Activated CD8-positive, alpha-beta T cell treated with anti-CD3 and anti-CD28 coated beads, Interleukin-2, amount 10 ng/mL, durations not matched to agents 7 days and 5 days (primary cell): ENCODE measurements around the gene RFESD. TPM values are rescaled to one million over a fixed set of nuclear protein-coding genes. Genes with fewer than 3 reads are reported as not detected.

Experiments
- ATAC-seq: fragments of 150-1000 bp; cut with Tn5 transposase; one replicate; pipeline ENCODE4 v1.10.0; 2021; ENCODE audit warnings: moderate library complexity
- CTCF ChIA-PET: fragments of 350-600 bp; sonication (Branson Sonifier 250); formaldehyde crosslinking; loops from one replicate; lab custom pipeline; 2021; ENCODE audit warnings: antibody characterized with exemption; lab: Charles Lee
- POLR2A ChIA-PET: fragments of 350-600 bp; sonication (Branson Sonifier 250); formaldehyde crosslinking; loops from one replicate; lab custom pipeline; 2021; ENCODE audit warnings: antibody characterized with exemption; lab: Charles Lee
- DNase-seq: peaks from one replicate; pipeline ENCODE4 v3.0.0-alpha.2; 2020
- H3K27ac Mint-ChIP-seq: one replicate; pipeline ENCODE4 v1.8.0; 2021; ENCODE audit warnings: mild to moderate bottlenecking, mixed read lengths
- H3K27me3 Mint-ChIP-seq: one replicate; pipeline ENCODE4 v1.8.0; 2021; ENCODE audit warnings: low read depth, mixed read lengths
- H3K36me3 Mint-ChIP-seq: one replicate; pipeline ENCODE4 v1.8.0; 2021; ENCODE audit warnings: low read depth, mixed read lengths
- H3K4me1 Mint-ChIP-seq: one replicate; pipeline ENCODE4 v1.8.0; 2021; ENCODE audit warnings: low read depth, mixed read lengths
- H3K4me3 Mint-ChIP-seq: one replicate; pipeline ENCODE4 v1.8.0; 2021; ENCODE audit warnings: mild to moderate bottlenecking, mixed read lengths
- H3K9me3 Mint-ChIP-seq: one replicate; pipeline ENCODE4 v1.8.0; 2022; ENCODE audit warnings: mixed read lengths; ENCODE audit not compliant: insufficient read depth
- total RNA-seq, 2 experiments: library from RNA; stranded (reverse); gene quantifications; one replicate each; pipeline ENCODE4 v1.2.3, GENCODE V29; 2021

Gene RFESD
- total RNA-seq, 2 experiments from 2014 or later = 4.9 to 5.1 TPM

DNA sequence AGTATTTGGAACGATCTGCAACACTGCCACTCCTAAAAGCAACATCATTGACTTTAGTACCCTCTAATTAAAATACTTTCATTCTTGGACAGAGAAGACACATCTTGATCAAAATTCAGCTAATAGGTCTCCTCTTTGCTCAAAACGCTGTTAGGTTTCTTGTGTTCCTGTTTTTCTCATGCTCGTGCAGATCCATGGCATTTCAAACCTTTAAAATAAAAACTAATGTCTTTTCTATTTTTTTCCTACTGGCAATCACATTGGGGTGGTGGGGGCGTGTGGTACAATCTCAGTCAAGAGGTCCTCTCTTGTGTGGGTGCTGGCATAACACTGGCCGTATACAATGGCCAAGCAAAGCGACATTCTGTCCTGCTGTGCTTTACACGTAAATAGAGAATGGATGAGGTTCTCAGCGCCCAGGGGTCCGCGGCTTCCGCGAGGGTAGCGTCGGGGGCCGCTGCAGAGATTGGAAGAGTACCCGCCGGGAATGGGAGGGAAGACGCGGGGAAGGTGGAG lies 27.0 kb upstream of the RFESD start:
- peak overlapping the region; percentile 74 for H3K27ac Mint-ChIP-seq
- H3K27me3 Mint-ChIP-seq = no peaks in the 10 kb centered on the region
- peak overlapping the region; percentile 85 for H3K4me3 Mint-ChIP-seq
- CTCF ChIA-PET = interaction anchor here (1.5 kb wide), 1 partner anchor 12 kb away, joined by 6 read pairs; no protein-coding TSS in a partner anchor
- POLR2A ChIA-PET = no interaction called here
- no peak for ATAC-seq
- H3K4me1 Mint-ChIP-seq = peaks cover 51% of the 10 kb centered on the region
- peaks cover 13% of the 10 kb centered on the region for H3K36me3 Mint-ChIP-seq
- DNase-seq = no peak
- peaks cover 4% of the 10 kb centered on the region for H3K9me3 Mint-ChIP-seq

DNA sequence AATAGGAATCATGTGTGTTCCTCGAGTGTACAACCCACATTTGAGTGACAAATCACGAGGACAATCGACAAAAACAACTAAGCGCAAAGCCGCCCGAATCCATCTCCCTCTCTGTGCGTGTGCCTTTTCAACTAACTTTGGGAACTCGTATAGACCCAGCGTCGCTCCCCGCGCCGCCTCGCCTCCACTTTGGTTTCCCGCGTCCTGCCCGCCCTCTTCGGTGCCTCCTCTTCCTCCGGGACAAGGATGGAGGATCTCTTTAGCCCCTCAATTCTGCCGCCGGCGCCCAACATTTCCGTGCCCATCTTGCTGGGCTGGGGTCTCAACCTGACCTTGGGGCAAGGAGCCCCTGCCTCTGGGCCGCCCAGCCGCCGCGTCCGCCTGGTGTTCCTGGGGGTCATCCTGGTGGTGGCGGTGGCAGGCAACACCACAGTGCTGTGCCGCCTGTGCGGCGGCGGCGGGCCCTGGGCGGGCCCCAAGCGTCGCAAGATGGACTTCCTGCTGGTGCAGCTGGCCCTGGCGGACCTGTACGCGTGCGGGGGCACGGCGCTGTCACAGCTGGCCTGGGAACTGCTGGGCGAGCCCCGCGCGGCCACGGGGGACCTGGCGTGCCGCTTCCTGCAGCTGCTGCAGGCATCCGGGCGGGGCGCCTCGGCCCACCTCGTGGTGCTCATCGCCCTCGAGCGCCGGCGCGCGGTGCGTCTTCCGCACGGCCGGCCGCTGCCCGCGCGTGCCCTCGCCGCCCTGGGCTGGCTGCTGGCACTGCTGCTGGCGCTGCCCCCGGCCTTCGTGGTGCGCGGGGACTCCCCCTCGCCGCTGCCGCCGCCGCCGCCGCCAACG lies 26.3 kb upstream of the RFESD start, which contains the start of gene GPR150:
GPR150 (plus strand) TSS at position 58 of the 840 bp plus-strand sequence; CDS start at position 247, 189 bp downstream.
- ATAC-seq = peak; percentile 74
- H3K4me3 Mint-ChIP-seq = peak within 1 kb of the TSS; percentile 85
- peaks cover 9% of the 10 kb centered on the region for H3K36me3 Mint-ChIP-seq
- ChIA-PET CTCF (interaction anchor here (1.2 to 1.5 kb wide), 2 partner anchors 12 to 25 kb away, joined by 3 to 6 read pairs; no protein-coding TSS in a partner anchor), POLR2A (interaction anchor here (4.0 kb wide), 1 partner anchor 11 kb away, joined by 17 read pairs; no protein-coding TSS in a partner anchor)
- peak within 1 kb of the TSS; percentile 74 for H3K27ac Mint-ChIP-seq
- peaks cover 47% of the 10 kb centered on the region for H3K4me1 Mint-ChIP-seq
- peak; percentile 76 for DNase-seq
- no peaks in the 10 kb centered on the region for H3K9me3 Mint-ChIP-seq
- no peaks in the 10 kb centered on the region for H3K27me3 Mint-ChIP-seq

DNA sequence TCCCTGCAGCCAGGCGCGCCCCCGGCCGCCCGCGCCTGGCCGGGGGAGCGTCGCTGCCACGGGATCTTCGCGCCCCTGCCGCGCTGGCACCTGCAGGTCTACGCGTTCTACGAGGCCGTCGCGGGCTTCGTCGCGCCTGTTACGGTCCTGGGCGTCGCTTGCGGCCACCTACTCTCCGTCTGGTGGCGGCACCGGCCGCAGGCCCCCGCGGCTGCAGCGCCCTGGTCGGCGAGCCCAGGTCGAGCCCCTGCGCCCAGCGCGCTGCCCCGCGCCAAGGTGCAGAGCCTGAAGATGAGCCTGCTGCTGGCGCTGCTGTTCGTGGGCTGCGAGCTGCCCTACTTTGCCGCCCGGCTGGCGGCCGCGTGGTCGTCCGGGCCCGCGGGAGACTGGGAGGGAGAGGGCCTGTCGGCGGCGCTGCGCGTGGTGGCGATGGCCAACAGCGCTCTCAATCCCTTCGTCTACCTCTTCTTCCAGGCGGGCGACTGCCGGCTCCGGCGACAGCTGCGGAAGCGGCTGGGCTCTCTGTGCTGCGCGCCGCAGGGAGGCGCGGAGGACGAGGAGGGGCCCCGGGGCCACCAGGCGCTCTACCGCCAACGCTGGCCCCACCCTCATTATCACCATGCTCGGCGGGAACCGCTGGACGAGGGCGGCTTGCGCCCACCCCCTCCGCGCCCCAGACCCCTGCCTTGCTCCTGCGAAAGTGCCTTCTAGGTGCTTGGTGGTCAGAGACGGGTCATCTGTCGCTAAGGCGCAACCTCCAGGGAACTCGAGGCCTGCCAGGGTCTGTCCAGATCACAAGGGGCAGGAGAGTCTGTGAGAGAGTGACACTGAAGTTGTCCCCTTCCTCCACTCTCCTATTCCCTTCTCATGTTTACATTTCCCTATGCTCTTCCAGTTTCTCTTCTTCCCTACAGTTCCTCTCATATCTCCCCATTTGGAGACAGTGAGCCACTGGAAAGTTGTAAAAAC lies 25.4 kb upstream of the RFESD start:
- peak overlapping the region; percentile 86 for H3K27ac Mint-ChIP-seq
- DNase-seq (peak; percentile 53), ATAC-seq (peak; percentile 69)
- H3K4me1 Mint-ChIP-seq = peaks cover 47% of the 10 kb centered on the region
- H3K36me3 Mint-ChIP-seq = peaks cover 7% of the 10 kb centered on the region
- H3K27me3 Mint-ChIP-seq = no peaks in the 10 kb centered on the region
- H3K9me3 Mint-ChIP-seq = no peaks in the 10 kb centered on the region
- POLR2A ChIA-PET = interaction anchor here (4.0 kb wide), 1 partner anchor 10 kb away, joined by 17 read pairs; no protein-coding TSS in a partner anchor
- CTCF ChIA-PET = interaction anchor here (0.9 to 2.2 kb wide), 4 partner anchors 11 to 66 kb away, joined by 3 to 17 read pairs (median 5); partner anchors contain the start of genes ARSK and SKIC3
- H3K4me3 Mint-ChIP-seq = peak overlapping the region; percentile 69

DNA sequence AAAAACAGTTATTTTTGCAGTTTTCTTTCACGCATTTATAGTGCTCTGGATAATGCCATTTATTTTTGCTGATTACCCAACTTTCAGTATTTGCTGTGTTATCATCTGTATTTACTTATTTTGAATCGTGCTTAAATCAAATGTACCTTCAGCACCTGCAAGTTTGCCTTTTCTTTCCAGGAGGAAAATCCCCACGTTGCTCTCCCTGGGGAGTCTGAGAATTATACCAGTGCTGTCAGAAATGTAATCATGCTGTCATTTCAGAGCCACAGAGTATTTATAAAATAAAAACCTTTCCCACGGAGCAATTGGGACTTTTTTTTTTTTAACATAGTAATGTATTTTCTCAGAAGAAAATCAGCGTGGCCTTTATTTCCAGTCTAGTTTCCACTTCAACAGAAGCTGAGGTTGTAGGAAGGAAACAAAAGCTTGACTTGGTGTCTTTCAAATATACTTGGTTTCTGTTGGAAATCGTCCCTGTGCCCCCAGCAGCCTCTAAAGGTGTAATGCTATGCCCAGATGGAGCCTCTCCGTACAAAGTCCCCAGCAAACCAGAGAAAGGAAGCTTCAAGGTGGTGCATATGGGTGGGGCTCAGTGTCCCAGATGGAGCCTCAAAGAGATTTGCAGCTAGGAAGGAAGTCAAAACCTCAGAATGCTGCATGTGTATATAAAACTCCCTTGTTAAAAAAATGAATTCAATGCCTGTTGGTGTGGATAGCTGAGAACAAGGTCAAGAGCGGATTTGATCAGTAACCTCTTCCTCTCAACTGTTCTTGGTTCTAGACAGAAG lies 24.5 kb upstream of the RFESD start:
- ChIA-PET POLR2A (interaction anchor here (0.9 to 4.0 kb wide), 3 partner anchors 10 to 67 kb away, joined by 4 to 17 read pairs (median 7); partner anchors contain the start of genes ARSK, RFESD and SKIC3), CTCF (interaction anchor here (0.7 to 2.6 kb wide), 11 partner anchors 10 to 225 kb away, joined by 3 to 20 read pairs (median 4); partner anchors contain the start of genes ARSK, RFESD and SKIC3)
- ATAC-seq (peak; percentile 35), DNase-seq (peak; percentile 52)
- Mint-ChIP-seq H3K4me3 (peak overlapping the region; percentile 69), H3K4me1 (peaks cover 47% of the 10 kb centered on the region), H3K27ac (peak overlapping the region; percentile 86), H3K9me3 (no peaks in the 10 kb centered on the region), H3K27me3 (peaks cover 2% of the 10 kb centered on the region), H3K36me3 (peaks cover 5% of the 10 kb centered on the region)

DNA sequence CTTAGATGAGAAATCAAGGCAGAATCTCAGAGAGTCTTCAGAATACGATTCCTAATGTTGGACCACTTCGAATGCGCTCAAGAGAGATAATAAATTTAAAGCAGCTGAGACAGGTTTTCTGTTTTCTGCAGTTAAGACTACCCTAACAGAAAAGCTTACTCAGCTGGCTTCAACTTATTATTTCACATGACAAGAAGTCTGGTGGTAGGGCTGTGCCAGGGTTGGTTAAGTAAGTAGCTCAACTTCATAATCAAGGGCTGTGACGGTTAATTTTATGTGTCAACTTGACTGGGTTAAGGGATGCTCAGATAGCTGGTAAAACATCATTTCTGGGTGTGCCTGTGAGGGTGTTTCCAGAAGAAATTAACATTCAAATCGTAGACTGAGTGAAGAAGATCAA lies 22.9 kb upstream of the RFESD start:
- Mint-ChIP-seq H3K36me3 (peaks cover 2% of the 10 kb centered on the region), H3K27ac (no peak overlapping the region), H3K9me3 (no peaks in the 10 kb centered on the region), H3K4me3 (no peak overlapping the region), H3K27me3 (peaks cover 2% of the 10 kb centered on the region), H3K4me1 (peaks cover 40% of the 10 kb centered on the region)
- ChIA-PET POLR2A (interaction anchor here (4.0 kb wide), 1 partner anchor 8 kb away, joined by 17 read pairs; no protein-coding TSS in a partner anchor), CTCF (interaction anchor here (1.2 to 2.6 kb wide), 6 partner anchors 8 to 195 kb away, joined by 3 to 20 read pairs (median 4); partner anchors contain the start of gene RFESD)
- no peak for DNase-seq
- no peak for ATAC-seq

DNA sequence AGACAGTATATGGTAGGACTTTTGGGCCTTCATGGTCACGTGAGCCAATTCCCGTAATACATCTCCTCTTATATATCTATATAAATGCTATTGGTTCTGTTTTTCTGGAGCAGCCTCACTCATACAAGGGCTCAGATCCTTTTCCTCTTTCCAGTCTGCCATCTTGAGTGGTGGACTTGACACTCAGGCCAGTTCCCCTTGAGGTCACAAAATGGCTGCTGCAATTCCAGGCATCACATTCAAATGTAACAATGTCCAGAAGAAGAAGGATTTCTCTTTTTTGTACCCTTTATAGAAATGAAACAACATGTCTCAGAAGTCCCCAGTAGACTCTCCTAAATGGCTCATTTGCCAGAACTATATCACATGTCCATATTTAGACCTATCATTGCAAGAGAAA lies 22.2 kb upstream of the RFESD start:
- no peak for ATAC-seq
- no peak for DNase-seq
- ChIA-PET POLR2A (no interaction called here), CTCF (interaction anchor here (1.2 to 2.6 kb wide), 3 partner anchors 7 to 40 kb away, joined by 3 to 20 read pairs (median 4); partner anchors contain the start of gene RFESD)
- peaks cover 33% of the 10 kb centered on the region for H3K4me1 Mint-ChIP-seq
- H3K9me3 Mint-ChIP-seq = no peaks in the 10 kb centered on the region
- peaks cover under 1% of the 10 kb centered on the region for H3K36me3 Mint-ChIP-seq
- no peak overlapping the region for H3K27ac Mint-ChIP-seq
- H3K27me3 Mint-ChIP-seq = peaks cover 2% of the 10 kb centered on the region
- no peak overlapping the region for H3K4me3 Mint-ChIP-seq

DNA sequence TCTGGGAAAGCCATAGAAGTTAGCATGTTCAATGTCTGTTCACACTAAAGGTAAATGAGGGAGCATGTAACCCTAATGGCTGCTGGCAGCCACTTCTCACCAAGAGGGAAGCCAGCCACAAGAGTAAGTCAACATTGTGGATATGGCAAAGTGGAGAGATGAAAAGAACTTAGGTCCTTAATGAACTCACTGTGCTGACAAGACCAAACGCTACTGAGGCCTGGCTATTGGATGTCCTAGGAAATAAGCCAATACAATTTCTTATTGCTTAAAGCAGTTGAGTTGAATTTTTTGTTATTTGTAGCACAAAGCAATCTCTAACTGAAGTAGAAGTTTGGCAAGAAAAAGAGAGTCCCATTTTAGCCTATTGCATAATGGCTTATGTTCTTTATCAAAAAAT lies 19.9 kb upstream of the RFESD start:
- DNase-seq (no peak), ATAC-seq (no peak)
- peaks cover 10% of the 10 kb centered on the region for H3K36me3 Mint-ChIP-seq
- no peaks in the 10 kb centered on the region for H3K9me3 Mint-ChIP-seq
- ChIA-PET POLR2A (no interaction called here), CTCF (interaction anchor here (0.7 kb wide), 1 partner anchor 710 kb away, joined by 3 read pairs; no protein-coding TSS in a partner anchor)
- peaks cover 27% of the 10 kb centered on the region for H3K4me1 Mint-ChIP-seq
- no peak overlapping the region for H3K4me3 Mint-ChIP-seq
- peaks cover 2% of the 10 kb centered on the region for H3K27me3 Mint-ChIP-seq
- no peak overlapping the region for H3K27ac Mint-ChIP-seq

DNA sequence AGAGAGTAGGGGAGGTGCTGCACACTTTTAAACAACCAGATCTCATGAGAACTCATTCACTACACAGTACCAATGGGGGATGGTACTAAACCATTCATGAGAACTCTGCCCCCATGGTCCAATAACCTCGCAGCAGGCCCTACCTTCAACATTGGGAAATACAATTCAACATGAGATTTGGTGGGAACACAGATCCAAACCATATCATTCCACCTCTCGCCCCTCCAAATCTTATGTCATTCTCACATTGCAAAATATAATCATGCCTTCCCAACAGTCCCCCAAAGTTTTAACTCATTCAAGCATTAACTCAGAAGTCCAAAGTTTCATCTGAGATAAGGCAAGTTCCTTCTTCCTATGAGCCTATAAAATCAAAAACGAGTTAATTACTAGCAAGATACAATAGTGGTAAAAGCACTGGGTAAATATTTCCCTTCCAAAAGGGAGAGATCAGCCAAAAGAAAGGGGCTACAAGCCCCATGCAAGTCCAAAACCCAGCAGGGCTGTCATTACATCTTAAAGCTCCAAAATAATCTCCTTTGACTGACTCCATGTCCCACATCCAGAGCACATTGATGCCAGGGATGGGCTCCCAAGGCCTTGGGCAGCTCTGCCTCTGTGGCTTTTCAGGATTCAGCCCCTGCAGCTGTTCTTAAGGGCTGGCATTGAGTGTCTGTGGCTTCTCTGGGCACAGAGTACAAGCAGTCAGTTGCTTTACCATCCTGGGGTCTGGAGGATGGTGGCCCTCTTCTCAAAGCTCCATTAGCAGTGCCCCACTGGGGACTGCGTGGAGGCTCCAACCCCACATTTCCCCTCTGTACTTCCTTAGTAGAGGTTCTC lies 18.4 kb upstream of the RFESD start:
- H3K27me3 Mint-ChIP-seq = peaks cover 2% of the 10 kb centered on the region
- ChIA-PET CTCF (no interaction called here), POLR2A (no interaction called here)
- no peak overlapping the region for H3K4me3 Mint-ChIP-seq
- ATAC-seq (no peak), DNase-seq (no peak)
- H3K27ac Mint-ChIP-seq = no peak overlapping the region
- no peaks in the 10 kb centered on the region for H3K9me3 Mint-ChIP-seq
- H3K36me3 Mint-ChIP-seq = peaks cover 22% of the 10 kb centered on the region
- peaks cover 24% of the 10 kb centered on the region for H3K4me1 Mint-ChIP-seq

DNA sequence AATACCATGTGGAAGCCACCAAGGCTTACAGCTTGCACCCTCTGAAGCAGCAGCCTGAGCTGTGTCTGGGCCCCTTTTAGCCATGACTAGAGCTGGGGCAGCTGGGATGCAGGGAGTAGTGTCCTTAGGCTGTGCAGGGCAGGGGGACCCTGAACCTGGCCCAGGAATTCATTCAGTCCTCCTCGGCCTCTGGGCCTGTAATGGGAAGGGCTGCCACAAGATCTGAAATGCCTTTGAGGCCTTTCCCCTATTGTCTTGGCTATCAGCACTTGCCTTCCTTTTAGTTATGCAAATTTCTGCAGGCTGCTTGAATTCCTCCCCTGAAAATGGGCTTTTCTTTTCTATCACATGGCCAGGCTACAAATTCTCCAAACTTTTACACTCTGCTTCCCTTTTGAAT lies 17.6 kb upstream of the RFESD start:
- no peak for ATAC-seq
- CTCF ChIA-PET = interaction anchor here (0.6 kb wide), 1 partner anchor 374 kb away, joined by 3 read pairs; no protein-coding TSS in a partner anchor
- H3K36me3 Mint-ChIP-seq = peaks cover 22% of the 10 kb centered on the region
- no peaks in the 10 kb centered on the region for H3K9me3 Mint-ChIP-seq
- POLR2A ChIA-PET = no interaction called here
- H3K27ac Mint-ChIP-seq = no peak overlapping the region
- no peak for DNase-seq
- peaks cover 2% of the 10 kb centered on the region for H3K27me3 Mint-ChIP-seq
- peaks cover 18% of the 10 kb centered on the region for H3K4me1 Mint-ChIP-seq
- no peak overlapping the region for H3K4me3 Mint-ChIP-seq
